IMR-90 (cell line): ENCODE measurements around the gene LYZL6. TPM values are rescaled to one million over a fixed set of nuclear protein-coding genes. Genes with fewer than 3 reads are reported as not detected.

Experiments
- ATAC-seq: fragments of 200-7000 bp; cut with Tn5 transposase; 2 replicates; pipeline ENCODE4 v1.9.1; 2020; ENCODE audit warnings: low read depth, mild to moderate bottlenecking, moderate library complexity
- BruUV-seq: library from RNA; stranded (reverse); fragments of 400-500 nt; replicated peaks from 2 replicates; lab custom pipeline; 2021; lab: Mats Ljungman, UMichigan
- CTCF ChIA-PET: fragments of 300-600 bp; formaldehyde crosslinking; extraction: SDS; loops from one replicate; lab custom pipeline; 2021; ENCODE audit warnings: antibody characterized with exemption; lab: Yijun Ruan, JAX
- POLR2A ChIA-PET: fragments of 300-600 bp; sonication (Branson Sonifier 250); formaldehyde crosslinking; loops from one replicate; lab custom pipeline; 2022; ENCODE audit warnings: antibody characterized with exemption; ENCODE audit not compliant: unreplicated experiment; lab: Charles Lee
- DNase-seq: peaks from one replicate; pipeline ENCODE4 v3.0.0; 2013
- H2AFZ ChIP-seq: replicated peaks from 2 replicates; pipeline ENCODE3; 2013; ENCODE audit warnings: low read length, mild to moderate bottlenecking; ENCODE audit not compliant: poor library complexity
- H2AK5ac ChIP-seq: 2 replicates; pipeline ENCODE4 v1.6.1; 2013; ENCODE audit warnings: low read depth, low read length, inconsistent platforms
- H2AK9ac ChIP-seq: replicated peaks from 2 replicates; pipeline ENCODE3; 2013; ENCODE audit warnings: mild to moderate bottlenecking, low read depth, low read length, moderate library complexity; ENCODE audit not compliant: poor library complexity
- H2BK120ac ChIP-seq: 2 replicates; pipeline ENCODE4 v1.6.1; 2013; ENCODE audit warnings: low read depth, low read length, inconsistent platforms
- H2BK15ac ChIP-seq: 3 replicates; pipeline ENCODE4 v1.6.1; 2013; ENCODE audit warnings: low read depth, low read length, inconsistent platforms
- H2BK20ac ChIP-seq: 2 replicates; pipeline ENCODE4 v1.6.1; 2013; ENCODE audit warnings: low read depth, mild to moderate bottlenecking, inconsistent platforms, low read length, moderate library complexity
- H2BK5ac ChIP-seq: 2 replicates; pipeline ENCODE4 v1.6.1; 2013; ENCODE audit warnings: mild to moderate bottlenecking, low read depth, low read length, inconsistent platforms; ENCODE audit not compliant: poor library complexity, severe bottlenecking
- H3K14ac ChIP-seq: replicated peaks from 2 replicates; pipeline ENCODE4 v1.6.1; 2013; ENCODE audit warnings: low read depth, low read length, inconsistent platforms
- H3K18ac ChIP-seq: 2 replicates; pipeline ENCODE4 v1.6.1; 2013; ENCODE audit warnings: low read depth, low read length, control low read depth
- H3K23ac ChIP-seq: 2 replicates; pipeline ENCODE4 v1.6.1; 2013; ENCODE audit warnings: low read depth, low read length, inconsistent platforms
- H3K27ac ChIP-seq: 2 replicates; pipeline ENCODE4 v1.5.1; 2013; ENCODE audit warnings: mild to moderate bottlenecking, control low read depth, low read length; ENCODE audit not compliant: insufficient read depth
- H3K27me3 ChIP-seq: 2 replicates; pipeline ENCODE4 v1.6.1; 2013; ENCODE audit warnings: low read length; ENCODE audit not compliant: control insufficient read depth, insufficient read depth
- H3K36me3 ChIP-seq: 2 replicates; pipeline ENCODE4 v1.6.1; 2013; ENCODE audit warnings: low read length, mixed read lengths; ENCODE audit not compliant: control insufficient read depth, insufficient read depth
- H3K4ac ChIP-seq: 2 replicates; pipeline ENCODE4 v1.6.1; 2013; ENCODE audit warnings: low read depth, low read length, inconsistent platforms
- H3K4me1 ChIP-seq: 2 replicates; pipeline ENCODE4 v1.6.1; 2013; ENCODE audit warnings: low read length, mixed read lengths; ENCODE audit not compliant: control insufficient read depth, insufficient read depth
- H3K4me2 ChIP-seq: 2 replicates; pipeline ENCODE4 v1.6.1; 2013; ENCODE audit warnings: low read depth, mild to moderate bottlenecking, control low read depth, low read length, moderate library complexity
- H3K4me3 ChIP-seq: 2 replicates; pipeline ENCODE4 v1.5.1; 2013; ENCODE audit warnings: low read depth, mild to moderate bottlenecking, control low read depth, low read length, moderate library complexity; ENCODE audit not compliant: insufficient read depth
- H3K56ac ChIP-seq: 2 replicates; pipeline ENCODE4 v1.6.1; 2013; ENCODE audit warnings: low read length, inconsistent platforms; ENCODE audit not compliant: insufficient read depth; ENCODE audit errors: extremely low read depth
- H3K79me1 ChIP-seq, 2 experiments: 2 replicates each; pipeline ENCODE4 v1.6.1; 2013; ENCODE audit warnings: low read length in 2 of 2, inconsistent platforms in 1 of 2, low read depth in 1 of 2
- H3K9ac ChIP-seq: 2 replicates; pipeline ENCODE4 v1.6.1; 2013; ENCODE audit warnings: low read depth, low read length, control low read depth
- H3K9me1 ChIP-seq: 2 replicates; pipeline ENCODE4 v1.6.1; 2013; ENCODE audit warnings: low read length, inconsistent platforms; ENCODE audit not compliant: insufficient read depth
- H3K9me3 ChIP-seq: 2 replicates; pipeline ENCODE4 v1.6.1; 2013; ENCODE audit warnings: low read length; ENCODE audit not compliant: control insufficient read depth, insufficient read depth
- H4K20me1 ChIP-seq: 2 replicates; pipeline ENCODE4 v1.6.1; 2013; ENCODE audit warnings: low read length, inconsistent platforms; ENCODE audit not compliant: insufficient read depth
- H4K5ac ChIP-seq: 2 replicates; pipeline ENCODE4 v1.6.1; 2013; ENCODE audit warnings: mild to moderate bottlenecking, low read depth, low read length, control low read depth
- H4K8ac ChIP-seq, 2 experiments: 2 replicates each; pipeline ENCODE4 v1.6.1; 2013; ENCODE audit warnings: low read depth in 2 of 2, low read length in 2 of 2, control low read depth in 1 of 2, inconsistent platforms in 1 of 2
- H4K91ac ChIP-seq: 2 replicates; pipeline ENCODE4 v1.6.1; 2013; ENCODE audit warnings: low read depth, low read length, inconsistent platforms; ENCODE audit not compliant: insufficient read depth
- BHLHE40 ChIP-seq: fragments of 150-350 bp; IDR thresholded peaks from 2 replicates; pipeline ENCODE4 v1.6.1; 2016; ENCODE audit warnings: mild to moderate bottlenecking, low read depth, low read length
- CEBPB ChIP-seq: IDR thresholded peaks from 2 replicates; pipeline ENCODE4 v1.6.1; 2012; ENCODE audit warnings: low read depth, low read length, improper control_type of control experiment
- CHD1 ChIP-seq: IDR thresholded peaks from 2 replicates; pipeline ENCODE4 v1.6.1; 2012; ENCODE audit warnings: low read depth, low read length, improper control_type of control experiment
- CTCF ChIP-seq: conservative IDR thresholded peaks from 2 replicates; pipeline ENCODE4 v1.5.1; 2012; ENCODE audit warnings: mild to moderate bottlenecking, low read depth, low read length, improper control_type of control experiment
- ELK1 ChIP-seq: fragments of 150-350 bp; IDR thresholded peaks from 2 replicates; pipeline ENCODE4 v1.6.1; 2016; ENCODE audit warnings: low read depth, mild to moderate bottlenecking, low read length, moderate library complexity, borderline replicate concordance
- FOS ChIP-seq: fragments of 150-350 bp; IDR thresholded peaks from 2 replicates; pipeline ENCODE4 v1.6.1; 2016; ENCODE audit warnings: low read depth, low read length
- MAFK ChIP-seq: IDR thresholded peaks from 2 replicates; pipeline ENCODE4 v1.6.1; 2012; ENCODE audit warnings: low read depth, low read length, improper control_type of control experiment
- MXI1 ChIP-seq: IDR thresholded peaks from 2 replicates; pipeline ENCODE4 v1.6.1; 2012; ENCODE audit warnings: low read depth, mild to moderate bottlenecking, low read length, moderate library complexity, borderline replicate concordance
- NFE2L2 ChIP-seq: fragments of 150-350 bp; IDR thresholded peaks from 2 replicates; pipeline ENCODE4 v1.6.1; 2016; ENCODE audit warnings: low read depth, mild to moderate bottlenecking, low read length
- POLR2A ChIP-seq: IDR thresholded peaks from 2 replicates; pipeline ENCODE4 v1.6.1; 2012; ENCODE audit warnings: mild to moderate bottlenecking, low read depth, low read length
- RAD21 ChIP-seq: IDR thresholded peaks from 2 replicates; pipeline ENCODE4 v1.6.1; 2012; ENCODE audit warnings: low read length, improper control_type of control experiment
- RCOR1 ChIP-seq: IDR thresholded peaks from 2 replicates; pipeline ENCODE4 v1.6.1; 2012; ENCODE audit warnings: mild to moderate bottlenecking, low read length, improper control_type of control experiment; ENCODE audit not compliant: insufficient replicate concordance
- RFX5 ChIP-seq: IDR thresholded peaks from 2 replicates; pipeline ENCODE4 v1.8.0; 2012; ENCODE audit warnings: low read depth, mild to moderate bottlenecking, low read length, moderate library complexity
- SMC3 ChIP-seq: fragments of 150-350 bp; IDR thresholded peaks from 2 replicates; pipeline ENCODE4 v1.6.1; 2016; ENCODE audit warnings: low read depth, mild to moderate bottlenecking, antibody characterized with exemption, low read length, moderate library complexity
- USF2 ChIP-seq: fragments of 150-350 bp; IDR thresholded peaks from 2 replicates; pipeline ENCODE4 v1.6.1; 2017; ENCODE audit warnings: mild to moderate bottlenecking, antibody characterized with exemption, low read length, low read depth
- WGBS, 2 experiments: methylation state at CpG; one replicate each; pipeline versions ENCODE4 v1.1.5 to v1.1.7; 2013; ENCODE audit warnings: missing lambda C conversion rate in 2 of 2; ENCODE audit not compliant: insufficient read length in 1 of 2; ENCODE audit errors: extremely low coverage in 2 of 2; 5-methylcytosine and 5-hydroxymethylcytosine counted together
- dilution Hi-C: fragments of 300-500 bp; cut with HindIII; formaldehyde crosslinking; loops from one replicate; pipeline ENCODE4 v1.14.3; 2018; ENCODE audit warnings: low sequenced_read_pairs; ENCODE audit not compliant: unreplicated experiment
- in situ Hi-C: fragments of 300-500 bp; cut with MboI; formaldehyde crosslinking; loops from 3 replicates; pipeline ENCODE4 v1.14.3; 2019; ENCODE audit warnings: low sequenced_read_pairs, inconsistent platforms, mixed read lengths
- intact Hi-C: fragments of 100-400 bp; cut with micrococcal nuclease; formaldehyde crosslinking; loops from 2 replicates; pipeline ENCODE4 v1.10.0; 2022
- polyA plus RNA-seq, 3 experiments: library from polyadenylated mRNA; depleted of rRNA; stranded (reverse); fragments of >200 nt; gene quantifications; 2 replicates each; pipeline ENCODE4 v1.2.3, GENCODE V29; 2012; ENCODE audit warnings: low replicate concordance in 1 of 3
- total RNA-seq: library from RNA; depleted of rRNA; stranded (reverse); fragments of >200 nt; gene quantifications from 2 replicates; pipeline ENCODE4 v1.2.3, GENCODE V29; 2012

Gene LYZL6
- total and polyA plus RNA-seq, 2 of the 4 experiments (the other 2 are of a cell fraction) = not detected

GRCh38 chr17:35912339-35912912, 31.1 kb downstream of the LYZL6 start:
- no peak overlapping the region for H3K14ac ChIP-seq
- no peak overlapping the region for H4K5ac ChIP-seq
- no peaks in the 10 kb centered on the region for H3K9me3 ChIP-seq
- H3K23ac ChIP-seq = no peak overlapping the region
- peaks cover 2% of the 10 kb centered on the region; the same call in 1 of the 2 replicates for H3K27me3 ChIP-seq
- H3K4ac ChIP-seq = no peak overlapping the region
- no peak overlapping the region for H3K4me2 ChIP-seq
- dilution Hi-C loops = no loop called here
- no peak overlapping the region for H3K56ac ChIP-seq
- H2AK5ac ChIP-seq = no peak overlapping the region
- no peak overlapping the region for H2BK15ac ChIP-seq
- ATAC-seq (no peak), DNase-seq (no peak)
- in situ Hi-C loops = no loop called here
- intact Hi-C loops = no loop called here
- H3K4me1 ChIP-seq = no peaks in the 10 kb centered on the region
- H2BK120ac ChIP-seq = no peak overlapping the region
- ChIA-PET POLR2A (no interaction called here), CTCF (no interaction called here)
- no peak overlapping the region for H2AFZ ChIP-seq
- no peak overlapping the region for H4K8ac ChIP-seq
- H3K9ac ChIP-seq = no peak overlapping the region
- TF ChIP-seq MAFK (no peak), ELK1 (no peak), CEBPB (no peak), RFX5 (no peak), CTCF (no peak), FOS (no peak), NFE2L2 (no peak), SMC3 (no peak), USF2 (no peak), MXI1 (no peak), POLR2A (no peak), BHLHE40 (no peak), CHD1 (no peak), RAD21 (no peak), RCOR1 (no peak)
- no peaks in the 10 kb centered on the region; the same call in 1 of the 2 replicates for H3K9me1 ChIP-seq
- H3K18ac ChIP-seq = no peak overlapping the region
- no peak overlapping the region for H3K27ac ChIP-seq
- no peaks in the 10 kb centered on the region for H3K36me3 ChIP-seq
- H3K4me3 ChIP-seq = no peak overlapping the region
- H3K79me1 ChIP-seq = no peaks in the 10 kb centered on the region
- no peak overlapping the region for H2AK9ac ChIP-seq
- H2BK20ac ChIP-seq = no peak overlapping the region
- 60% methylated on average over 1 of the region's 3 CpGs; no CpG with 5 or more reads in 1 of the 2 experiments for WGBS, 2 experiments
- no peaks in the 10 kb centered on the region; the same call in 1 of the 2 replicates for H4K20me1 ChIP-seq
- no peak overlapping the region for H2BK5ac ChIP-seq
- no TSS peak for BruUV-seq
- H4K91ac ChIP-seq = no peak overlapping the region
